Measurements from ENCODE around the gene FAM90A1.
"Not testable (repeated sequence)": the region's sequence is repeated elsewhere in the genome, so short reads cannot be mapped to it uniquely, and the experiment has no call there.

DNA sequence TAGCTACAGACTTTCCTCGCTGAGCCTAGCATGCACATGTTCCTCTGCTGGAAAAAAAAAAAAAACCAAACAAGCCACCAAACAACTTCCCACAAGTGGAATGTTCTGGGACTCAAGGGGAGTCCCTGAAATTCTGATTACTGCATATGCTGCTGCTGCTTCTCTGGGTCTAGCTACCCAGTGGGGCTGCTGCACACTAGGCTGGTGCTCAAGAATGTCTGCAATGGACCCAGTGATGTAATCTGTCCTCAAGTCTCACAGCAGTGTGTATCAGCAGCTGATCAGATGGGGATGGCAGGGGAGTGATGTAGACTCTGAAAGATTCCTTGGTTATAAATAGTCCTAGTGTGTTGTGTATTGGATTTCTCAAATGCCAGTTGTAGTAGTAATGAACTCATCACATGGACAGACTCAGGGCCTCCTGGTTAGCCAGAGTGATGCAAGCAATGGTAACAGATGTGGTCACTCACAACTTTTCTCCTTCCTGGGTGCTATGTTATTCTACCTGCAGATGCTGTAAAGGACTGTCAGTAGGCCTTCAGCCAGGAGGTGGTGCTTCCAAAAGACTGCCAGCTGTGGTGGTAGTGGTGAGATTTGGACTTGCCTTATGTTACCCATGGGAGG lies 29.6 kb downstream of the FAM90A1 start:
- TF ChIP-seq, protein P1, sequence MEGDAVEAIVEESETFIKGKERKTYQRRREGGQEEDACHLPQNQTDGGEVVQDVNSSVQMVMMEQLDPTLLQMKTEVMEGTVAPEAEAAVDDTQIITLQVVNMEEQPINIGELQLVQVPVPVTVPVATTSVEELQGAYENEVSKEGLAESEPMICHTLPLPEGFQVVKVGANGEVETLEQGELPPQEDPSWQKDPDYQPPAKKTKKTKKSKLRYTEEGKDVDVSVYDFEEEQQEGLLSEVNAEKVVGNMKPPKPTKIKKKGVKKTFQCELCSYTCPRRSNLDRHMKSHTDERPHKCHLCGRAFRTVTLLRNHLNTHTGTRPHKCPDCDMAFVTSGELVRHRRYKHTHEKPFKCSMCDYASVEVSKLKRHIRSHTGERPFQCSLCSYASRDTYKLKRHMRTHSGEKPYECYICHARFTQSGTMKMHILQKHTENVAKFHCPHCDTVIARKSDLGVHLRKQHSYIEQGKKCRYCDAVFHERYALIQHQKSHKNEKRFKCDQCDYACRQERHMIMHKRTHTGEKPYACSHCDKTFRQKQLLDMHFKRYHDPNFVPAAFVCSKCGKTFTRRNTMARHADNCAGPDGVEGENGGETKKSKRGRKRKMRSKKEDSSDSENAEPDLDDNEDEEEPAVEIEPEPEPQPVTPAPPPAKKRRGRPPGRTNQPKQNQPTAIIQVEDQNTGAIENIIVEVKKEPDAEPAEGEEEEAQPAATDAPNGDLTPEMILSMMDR (conservative IDR thresholded peaks at IDR 0.05 in 1 of 2, IDR thresholded peaks at IDR 0.05 in 1 of 2; ENCODE audit: low read depth in 1 of 2, low read length in 2 of 2): not testable (repeated sequence)
- not testable (repeated sequence) for TF ChIP-seq EZH2 (IDR thresholded peaks at IDR 0.05; ENCODE audit: low read length, missing control alignments)
